A673 (cell line): Measurements from ENCODE around the gene POC5. TPM values are rescaled to one million over a fixed set of nuclear protein-coding genes. Genes with fewer than 3 reads are reported as not detected.

Source experiments
- BruUV-seq: library from RNA; stranded (reverse); fragments of 400-500 nt; replicated peaks from 2 replicates; lab custom pipeline; 2021; lab: Mats Ljungman, UMichigan
- CTCF ChIA-PET: fragments of 300-600 bp; sonication (Branson Sonifier 250); formaldehyde crosslinking; loops from one replicate; lab custom pipeline; 2022; ENCODE audit warnings: antibody characterized with exemption; lab: Charles Lee
- POLR2A ChIA-PET: fragments of 300-600 bp; sonication (Branson Sonifier 250); formaldehyde crosslinking; loops from one replicate; lab custom pipeline; 2022; ENCODE audit warnings: antibody characterized with exemption; ENCODE audit not compliant: low non-redundant PET; lab: Charles Lee
- DNase-seq: peaks from one replicate; pipeline ENCODE4 v3.0.0-alpha.2; 2015; ENCODE audit warnings: low spot score
- H3K27ac ChIP-seq: fragments of 200-600 bp; sonication (generic); 2 replicates; pipeline ENCODE4 v1.5.1; 2016; ENCODE audit warnings: mixed run types, low read depth, mild to moderate bottlenecking, mixed read lengths, antibody characterized with exemption, low read length; ENCODE audit not compliant: poor library complexity, severe bottlenecking
- H3K27me3 ChIP-seq: fragments of 200-600 bp; sonication (generic); replicated peaks from 2 replicates; pipeline ENCODE4 v1.6.1; 2017; ENCODE audit warnings: mixed run types, low read depth, mild to moderate bottlenecking, mixed read lengths, antibody characterized with exemption, low read length; ENCODE audit not compliant: insufficient read depth, poor library complexity
- H3K36me3 ChIP-seq: fragments of 200-600 bp; sonication (generic); 2 replicates; pipeline ENCODE4 v1.6.1; 2016; ENCODE audit warnings: mixed run types, mild to moderate bottlenecking, mixed read lengths, antibody characterized with exemption, low read length; ENCODE audit not compliant: insufficient read depth, poor library complexity, severe bottlenecking
- H3K4me1 ChIP-seq: fragments of 200-600 bp; sonication (generic); 2 replicates; pipeline ENCODE4 v1.6.1; 2017; ENCODE audit warnings: mixed run types, mild to moderate bottlenecking, mixed read lengths, antibody characterized with exemption, low read length; ENCODE audit not compliant: insufficient read depth, poor library complexity, severe bottlenecking
- H3K4me3 ChIP-seq: fragments of 200-600 bp; sonication (generic); 2 replicates; pipeline ENCODE4 v1.5.1; 2016; ENCODE audit warnings: low read depth, mixed run types, mild to moderate bottlenecking, mixed read lengths, low read length; ENCODE audit not compliant: poor library complexity, severe bottlenecking
- H3K9me3 ChIP-seq: fragments of 200-600 bp; sonication (generic); 2 replicates; pipeline ENCODE4 v1.6.1; 2016; ENCODE audit warnings: mixed run types, low read depth, mild to moderate bottlenecking, mixed read lengths, antibody characterized with exemption, low read length; ENCODE audit not compliant: poor library complexity, severe bottlenecking
- CTCF ChIP-seq: fragments of 300-800, 200-600 bp; sonication (generic); conservative IDR thresholded peaks from 2 replicates; pipeline ENCODE4 v1.5.1; 2017; ENCODE audit warnings: low read depth, mild to moderate bottlenecking, antibody characterized with exemption, low read length, moderate library complexity, mixed read lengths
- EZH2 ChIP-seq: fragments of 200-600 bp; sonication (generic); IDR thresholded peaks from 2 replicates; pipeline ENCODE4 v1.6.1; 2017; ENCODE audit warnings: borderline replicate concordance, low read depth, mild to moderate bottlenecking, mixed read lengths, antibody characterized with exemption, low read length; ENCODE audit not compliant: poor library complexity, severe bottlenecking
- intact Hi-C: fragments of 100-400 bp; cut with micrococcal nuclease; formaldehyde crosslinking; loops from one replicate; pipeline ENCODE4 v1.10.0; 2022; ENCODE audit not compliant: unreplicated experiment
- total RNA-seq: library from RNA; stranded (reverse); gene quantifications from 2 replicates; pipeline ENCODE4 v1.2.3, GENCODE V29; 2021

The POC5 gene
- total RNA-seq, 1 experiment from 2014 or later, result 28.5 TPM

GRCh38 chr5:75662061-75662460 lies 55.2 kb downstream of the POC5 start:
- ChIA-PET POLR2A (no interaction called here), CTCF (no interaction called here)
- TF ChIP-seq CTCF (no peak), EZH2 (no peak)
- H3K27ac ChIP-seq, result no peak overlapping the region
- no peak overlapping the region for H3K4me3 ChIP-seq
- intact Hi-C loops, result no loop called here
- DNase-seq, result no peak
- no TSS peak for BruUV-seq
- H3K4me1 ChIP-seq, result no peaks in the 10 kb centered on the region
- H3K36me3 ChIP-seq, result no peaks in the 10 kb centered on the region
- H3K27me3 ChIP-seq, result no peaks in the 10 kb centered on the region
- H3K9me3 ChIP-seq, result no peaks in the 10 kb centered on the region

- intact Hi-C loops, result no loop called here
Measured at GRCh38 chr5:75660678-75661465, 56.4 kb downstream of the POC5 start.

GRCh38 chr5:75659791-75660450 lies 57.3 kb downstream of the POC5 start:
- Histone ChIP-seq H3K4me3 (no peak overlapping the region), H3K27me3 (no peaks in the 10 kb centered on the region), H3K4me1 (no peaks in the 10 kb centered on the region), H3K27ac (no peak overlapping the region), H3K9me3 (no peaks in the 10 kb centered on the region), H3K36me3 (no peaks in the 10 kb centered on the region)
- ChIA-PET POLR2A (no interaction called here), CTCF (no interaction called here)
- BruUV-seq, result no TSS peak
- DNase-seq, result no peak
- intact Hi-C loops, result no loop called here
- TF ChIP-seq EZH2 (no peak), CTCF (no peak)

More at GRCh38 chr5:75660678-75661465, 56.4 kb downstream of the POC5 start:
- TF ChIP-seq CTCF (no peak), EZH2 (no peak)
- Histone ChIP-seq H3K9me3 (no peaks in the 10 kb centered on the region), H3K27ac (no peak overlapping the region), H3K36me3 (no peaks in the 10 kb centered on the region), H3K4me1 (no peaks in the 10 kb centered on the region), H3K27me3 (no peaks in the 10 kb centered on the region), H3K4me3 (no peak overlapping the region)
- no TSS peak for BruUV-seq
- no peak for DNase-seq
- ChIA-PET POLR2A (no interaction called here), CTCF (no interaction called here)
